ENCODE measurements around the gene STK40. TPM values are rescaled to one million over a fixed set of nuclear protein-coding genes. Genes with fewer than 3 reads are reported as not detected.

The STK40 gene
- total RNA-seq, 1 experiment from 2014 or later = 4.0 TPM

DNA sequence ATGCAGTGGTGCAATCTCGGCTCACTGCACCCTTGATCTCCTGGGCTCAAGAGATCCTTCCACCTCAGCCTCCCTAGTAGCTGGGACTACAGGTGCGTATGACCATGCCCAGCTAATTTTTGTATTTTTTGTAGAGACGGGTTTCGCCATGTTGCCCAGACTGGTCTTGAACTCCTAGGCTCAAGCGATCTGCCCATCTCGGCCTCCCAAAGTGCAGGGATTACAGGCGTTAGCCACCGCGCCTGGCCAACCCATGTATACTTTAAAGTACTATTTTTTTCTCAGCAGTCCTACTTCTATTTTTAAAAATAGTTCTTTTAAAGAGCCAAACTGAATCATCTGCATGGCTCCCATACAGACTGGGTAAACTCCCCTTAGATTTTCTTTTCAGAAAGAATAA, 3.5 kb downstream of the STK40 start:
- in situ Hi-C loops (cut with HindIII; ENCODE audit: low pct_unique_long_range_greater_than_20kb, low sequenced_read_pairs) = no loop called here

GRCh38 chr1:36381405-36381804, 4.3 kb downstream of the STK40 start:
- in situ Hi-C loops (cut with HindIII; ENCODE audit: low pct_unique_long_range_greater_than_20kb, low sequenced_read_pairs) = no loop called here
- DNase-seq (ENCODE audit: low read depth) = no peak

More for the DNA sequence above, 3.5 kb downstream of the STK40 start:
- no peak for DNase-seq (ENCODE audit: low read depth)

GRCh38 chr1:36380782-36381181, 4.9 kb downstream of the STK40 start:
- in situ Hi-C loops (cut with HindIII; ENCODE audit: low pct_unique_long_range_greater_than_20kb, low sequenced_read_pairs) = no loop called here
- no peak for DNase-seq (ENCODE audit: low read depth)

DNA sequence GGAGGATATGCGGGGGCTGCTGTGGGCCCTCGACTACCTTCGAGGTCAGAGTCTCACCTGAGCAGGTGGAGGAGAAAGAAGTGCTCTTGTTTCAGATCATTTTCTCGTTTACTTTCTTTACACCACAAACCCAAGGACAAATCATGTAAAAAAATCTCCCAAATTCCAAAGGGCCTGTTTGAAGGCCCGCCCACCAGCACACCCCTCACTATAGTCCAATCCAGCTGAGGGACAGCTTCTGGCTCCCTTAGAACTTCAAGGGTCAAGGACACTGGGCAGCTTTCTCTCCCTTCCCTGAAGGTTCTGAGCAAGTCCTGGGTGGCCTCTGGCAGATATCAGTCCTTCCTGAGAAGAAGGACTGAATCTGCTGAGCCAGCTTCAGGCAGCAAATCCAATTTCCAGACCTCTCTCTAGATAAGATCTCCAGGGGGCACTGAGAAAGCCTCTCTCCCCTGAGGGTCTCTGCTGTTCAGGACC, 5.5 kb downstream of the STK40 start:
- in situ Hi-C loops (cut with HindIII; ENCODE audit: low pct_unique_long_range_greater_than_20kb, low sequenced_read_pairs) = no loop called here
- DNase-seq (ENCODE audit: low read depth) = no peak

DNA sequence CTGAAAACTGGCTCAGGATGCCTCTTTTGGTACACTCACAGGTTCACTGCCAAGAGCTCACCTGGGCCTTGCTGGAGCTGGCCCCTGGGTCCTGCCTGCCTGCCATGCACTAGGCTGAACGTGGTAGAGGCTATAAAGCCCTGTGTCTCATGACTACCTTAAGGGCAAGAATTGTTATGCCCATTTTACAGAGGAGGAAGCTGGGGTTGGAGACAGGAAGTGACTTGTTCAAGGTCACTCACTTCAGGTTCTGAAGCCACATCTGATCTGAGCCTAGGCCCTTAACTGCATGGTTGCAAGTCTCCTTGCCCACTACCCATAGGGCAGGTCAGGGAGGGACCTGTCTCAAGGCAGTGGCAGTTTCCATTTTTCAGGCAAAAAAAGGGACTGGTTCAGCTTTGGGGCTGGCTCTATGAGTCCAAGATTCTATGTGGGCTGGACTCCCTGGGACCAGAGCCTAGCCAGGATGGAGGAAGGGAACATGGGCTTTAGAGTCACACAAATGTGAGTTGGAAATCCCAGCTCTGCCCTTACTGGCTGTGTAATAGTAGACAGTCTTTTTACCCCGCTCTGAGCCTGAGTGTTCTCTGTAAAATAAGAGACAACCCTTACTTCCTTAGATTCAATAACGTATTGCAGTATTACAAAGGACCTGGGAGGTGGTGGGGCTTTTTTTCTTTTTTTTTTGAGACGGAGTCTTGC, 7.8 kb downstream of the STK40 start:
- in situ Hi-C loops (cut with HindIII; ENCODE audit: low pct_unique_long_range_greater_than_20kb, low sequenced_read_pairs) = no loop called here
- no peak for DNase-seq (ENCODE audit: low read depth)

DNA sequence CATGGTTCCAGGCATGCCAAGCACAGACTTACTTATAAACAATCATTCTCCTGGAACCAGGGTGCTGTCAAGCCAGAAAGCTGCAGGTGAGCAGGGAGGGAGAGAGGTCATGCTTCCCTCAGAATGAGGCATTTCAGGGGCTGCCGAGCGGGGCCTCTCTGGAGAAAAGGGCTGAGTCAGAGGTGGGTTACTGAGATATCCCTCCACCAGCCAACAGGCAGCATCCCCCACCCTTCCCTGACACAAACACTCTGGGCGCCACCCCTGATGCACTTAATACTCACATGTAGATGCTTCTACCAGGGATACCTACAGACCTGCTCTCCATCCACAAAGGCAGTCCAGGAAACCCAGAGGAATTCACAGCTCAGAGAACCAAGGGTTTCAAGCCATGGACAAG, 13.1 kb downstream of the STK40 start:
- DNase-seq (ENCODE audit: low read depth) = peak; percentile 22
- in situ Hi-C loops (cut with HindIII; ENCODE audit: low pct_unique_long_range_greater_than_20kb, low sequenced_read_pairs) = no loop called here

DNA sequence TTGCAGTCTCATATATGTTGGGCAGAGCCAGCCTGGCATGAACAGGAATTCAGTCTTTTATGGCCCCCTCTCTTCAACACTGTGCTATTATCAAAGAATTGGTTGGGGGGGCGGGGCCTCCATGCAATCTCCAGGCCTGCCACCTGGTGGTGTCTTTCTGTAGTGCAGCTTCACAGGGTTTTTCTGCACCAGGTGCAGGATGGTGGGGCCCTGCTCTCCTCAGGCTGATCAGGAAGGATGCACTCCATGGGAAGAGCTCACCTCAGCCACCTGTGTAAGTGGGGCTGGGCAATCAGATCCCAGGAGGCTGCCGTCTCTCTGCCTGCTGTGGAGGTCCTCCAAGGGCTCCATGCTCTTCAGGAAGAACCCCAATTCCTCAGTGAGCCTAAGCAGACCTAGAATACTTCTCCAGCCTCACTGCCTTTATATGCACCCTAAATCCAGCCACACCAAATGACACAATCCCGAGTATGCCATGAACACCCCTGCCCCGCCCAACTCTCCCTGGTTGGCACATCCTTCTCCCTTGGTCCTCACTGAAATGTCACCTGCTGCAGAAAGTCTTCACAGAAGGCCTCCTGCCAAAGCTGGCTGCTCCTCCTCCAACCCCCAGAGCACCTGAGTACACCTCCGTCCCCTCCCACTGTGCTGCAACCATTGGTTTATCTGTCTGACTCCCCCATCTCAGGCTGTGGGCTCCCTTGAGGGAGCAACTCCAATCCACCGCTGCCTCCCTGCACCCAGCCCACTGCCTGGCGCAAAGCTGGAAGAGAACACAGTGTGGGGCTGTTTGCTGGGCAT, 16.5 kb downstream of the STK40 start:
- DNase-seq (ENCODE audit: low read depth) = peak; percentile 63
- in situ Hi-C loops (cut with HindIII; ENCODE audit: low pct_unique_long_range_greater_than_20kb, low sequenced_read_pairs) = no loop called here

- DNase-seq (ENCODE audit: low read depth) = no peak
- in situ Hi-C loops (cut with HindIII; ENCODE audit: low pct_unique_long_range_greater_than_20kb, low sequenced_read_pairs) = no loop called here
Observed at GRCh38 chr1:36367798-36368197, 17.9 kb downstream of the STK40 start.

DNA sequence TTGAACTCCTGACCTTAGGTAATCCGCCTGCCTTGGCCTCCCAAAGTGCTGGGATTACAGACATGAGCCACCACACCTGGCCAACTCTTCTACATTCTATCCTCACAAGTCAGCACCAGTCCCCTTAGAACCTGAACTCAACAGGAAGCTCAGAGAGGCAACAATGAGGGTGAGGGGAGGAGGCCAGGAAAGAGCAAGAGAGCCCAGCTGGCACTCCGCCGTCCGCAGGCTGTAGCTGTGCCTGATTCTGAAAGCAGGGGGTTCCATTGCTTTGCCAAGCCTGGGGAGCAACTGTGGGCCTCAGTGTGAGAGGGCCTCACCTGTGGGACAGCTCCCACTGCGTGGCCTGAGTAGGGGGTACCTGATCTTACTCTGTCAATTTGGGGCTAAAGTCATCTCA, 18.7 kb downstream of the STK40 start:
- in situ Hi-C loops (cut with HindIII; ENCODE audit: low pct_unique_long_range_greater_than_20kb, low sequenced_read_pairs) = no loop called here

GRCh38 chr1:36366091-36366661, 19.5 kb downstream of the STK40 start:
- no peak for DNase-seq (ENCODE audit: low read depth)
- in situ Hi-C loops (cut with HindIII; ENCODE audit: low pct_unique_long_range_greater_than_20kb, low sequenced_read_pairs) = no loop called here

More for the DNA sequence above, 18.7 kb downstream of the STK40 start:
- no peak for DNase-seq (ENCODE audit: low read depth)

GRCh38 chr1:36365381-36365780, 20.3 kb downstream of the STK40 start:
- DNase-seq (ENCODE audit: low read depth) = no peak
- in situ Hi-C loops (cut with HindIII; ENCODE audit: low pct_unique_long_range_greater_than_20kb, low sequenced_read_pairs) = no loop called here

- in situ Hi-C loops (cut with HindIII; ENCODE audit: low pct_unique_long_range_greater_than_20kb, low sequenced_read_pairs) = no loop called here
Observed at GRCh38 chr1:36359911-36360550, 25.7 kb downstream of the STK40 start.

DNA sequence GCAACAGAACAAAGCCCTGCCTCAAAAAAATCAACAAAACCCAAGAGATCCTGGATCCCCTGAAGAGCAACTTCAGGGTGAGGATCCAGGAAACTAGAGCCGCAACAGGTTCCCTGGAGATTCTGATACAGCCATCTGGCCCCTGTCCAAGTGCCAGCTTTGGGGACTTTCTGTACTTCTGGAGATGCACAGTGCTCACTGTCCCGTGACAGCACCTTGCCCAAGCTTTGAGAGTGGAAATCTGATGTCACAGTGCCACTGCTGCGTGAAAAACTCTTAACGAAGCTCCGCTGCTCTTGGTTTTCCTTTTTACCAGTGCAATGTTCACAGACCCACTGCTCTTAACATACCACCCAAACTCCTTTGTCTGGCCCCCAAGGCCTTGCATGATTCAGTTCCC, 26.3 kb downstream of the STK40 start:
- peak; percentile 22 for DNase-seq (ENCODE audit: low read depth)
- in situ Hi-C loops (cut with HindIII; ENCODE audit: low pct_unique_long_range_greater_than_20kb, low sequenced_read_pairs) = no loop called here

More at GRCh38 chr1:36359911-36360550, 25.7 kb downstream of the STK40 start:
- peak; percentile 26 for DNase-seq (ENCODE audit: low read depth)

DNA sequence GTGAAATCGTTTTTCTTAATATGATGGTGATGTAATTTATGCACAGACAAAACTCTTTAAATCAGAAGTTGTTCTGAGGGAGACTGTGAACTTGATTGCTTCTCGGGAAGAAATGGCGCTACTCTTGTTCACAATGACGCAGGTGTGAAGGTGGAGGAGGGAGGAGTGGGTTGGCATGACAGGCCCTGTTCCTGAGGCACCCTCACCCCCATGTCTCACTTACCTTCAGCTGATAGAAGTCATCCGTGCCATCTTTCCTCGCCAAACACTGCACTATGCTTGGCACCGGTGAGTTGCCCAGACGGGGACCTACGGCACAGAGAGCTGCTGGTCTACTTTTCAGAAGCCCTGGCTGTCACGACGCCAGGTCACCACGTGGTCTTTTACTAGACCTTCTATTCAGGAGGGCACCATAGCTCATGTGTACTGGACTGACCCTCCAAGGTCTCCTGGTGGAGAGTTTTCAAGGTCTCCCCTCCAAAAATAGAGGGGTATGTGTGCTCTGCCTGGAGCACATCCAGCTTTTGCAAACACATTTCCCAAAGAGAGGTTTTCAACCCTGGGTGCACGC, 27.1 kb downstream of the STK40 start:
- in situ Hi-C loops (cut with HindIII; ENCODE audit: low pct_unique_long_range_greater_than_20kb, low sequenced_read_pairs) = no loop called here
- no peak for DNase-seq (ENCODE audit: low read depth)

- DNase-seq (ENCODE audit: low read depth) = no peak
- in situ Hi-C loops (cut with HindIII; ENCODE audit: low pct_unique_long_range_greater_than_20kb, low sequenced_read_pairs) = no loop called here
Observed at GRCh38 chr1:36355811-36356210, 29.9 kb downstream of the STK40 start.

- no peak for DNase-seq (ENCODE audit: low read depth)
- in situ Hi-C loops (cut with HindIII; ENCODE audit: low pct_unique_long_range_greater_than_20kb, low sequenced_read_pairs) = no loop called here
Observed at GRCh38 chr1:36354486-36354885, 31.2 kb downstream of the STK40 start.

DNA sequence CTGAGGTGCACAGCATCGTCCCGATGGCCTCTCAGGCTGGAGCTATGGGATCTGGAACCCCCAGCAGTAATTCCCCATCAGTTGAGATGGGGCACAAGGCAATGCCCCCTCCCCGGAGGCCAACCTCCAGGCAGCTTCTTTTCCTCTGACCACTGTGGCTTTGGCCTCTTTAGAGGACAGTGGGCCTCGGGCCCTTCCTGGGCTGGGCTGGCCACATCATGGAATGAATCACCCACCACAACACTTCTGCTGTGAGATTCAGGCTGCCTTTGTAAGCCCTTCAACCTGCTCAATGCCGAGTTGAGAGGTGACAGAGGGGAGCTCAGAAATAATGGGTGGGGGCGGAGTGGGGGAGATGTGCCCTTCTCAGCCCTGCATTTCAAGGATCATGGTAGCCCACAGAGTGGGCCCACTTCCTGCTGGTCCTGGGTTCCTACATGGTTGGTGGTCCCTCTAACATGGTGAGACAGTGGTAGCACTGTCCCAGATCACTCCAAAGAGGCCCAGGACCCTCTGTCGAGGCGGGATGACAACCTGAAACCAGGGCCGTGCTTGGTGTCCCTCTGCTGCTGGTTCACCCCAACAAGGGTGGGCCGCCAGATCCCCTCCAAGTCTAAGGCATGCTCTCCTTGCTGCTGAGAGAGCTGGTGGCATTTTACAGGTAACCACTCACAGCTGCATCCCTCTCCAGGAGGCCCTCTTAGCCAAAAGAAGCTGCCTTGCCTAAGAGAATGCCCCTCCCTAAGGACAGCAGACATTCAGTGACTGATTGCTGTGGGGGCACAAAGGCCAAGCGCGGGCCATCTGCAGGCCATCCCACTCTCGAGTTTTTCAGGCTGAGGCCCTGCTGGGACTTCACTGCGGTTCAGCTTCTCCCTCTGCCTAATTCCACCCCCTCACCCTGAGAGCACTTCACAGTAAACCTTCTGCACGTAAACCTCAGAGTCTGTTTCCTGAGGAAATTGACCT, 32.5 kb downstream of the STK40 start:
- no peak for DNase-seq (ENCODE audit: low read depth)
- in situ Hi-C loops (cut with HindIII; ENCODE audit: low pct_unique_long_range_greater_than_20kb, low sequenced_read_pairs) = no loop called here

Data from Caki2 (cell line).